Activated CD8-positive, alpha-beta memory T cell treated with anti-CD3 and anti-CD28 coated beads for 36 hours (primary cell): ENCODE measurements around the gene TIPRL. TPM values are rescaled to one million over a fixed set of nuclear protein-coding genes. Genes with fewer than 3 reads are reported as not detected.

Source experiments
- CTCF ChIA-PET: fragments of 350-600 bp; sonication (Branson Sonifier 250); formaldehyde crosslinking; loops from one replicate; lab custom pipeline; 2021; ENCODE audit warnings: antibody characterized with exemption; lab: Charles Lee
- POLR2A ChIA-PET: fragments of 350-600 bp; sonication (Branson Sonifier 250); formaldehyde crosslinking; loops from one replicate; lab custom pipeline; 2021; ENCODE audit warnings: antibody characterized with exemption; lab: Charles Lee
- total RNA-seq, 2 experiments: library from RNA; stranded (reverse); gene quantifications; one replicate each; pipeline ENCODE4 v1.2.3, GENCODE V29; 2021

TIPRL gene
- total RNA-seq = 10 to 100 TPM; 40.4 to 43.4 TPM

- CTCF ChIA-PET = interaction anchor here (0.7 kb wide), 1 partner anchor 164 kb away, joined by 3 read pairs; no protein-coding TSS in a partner anchor
- POLR2A ChIA-PET = interaction anchor here (0.8 kb wide), 1 partner anchor 47 kb away, joined by 4 read pairs; the partner anchor contains the start of gene SFT2D2
Measured at GRCh38 chr1:168178638-168179437, at the start of gene TIPRL. Gene TIPRL, plus strand, starts transcription at chr1:168178962. Its CDS starts 116 bp downstream, at chr1:168179078.

- CTCF ChIA-PET = no interaction called here
- POLR2A ChIA-PET = no interaction called here
Measured at GRCh38 chr1:168129933-168130332, 48.8 kb upstream of the TIPRL start.

GRCh38 chr1:168134132-168134531, 44.6 kb upstream of the TIPRL start:
- ChIA-PET POLR2A (no interaction called here), CTCF (interaction anchor here (1.7 kb wide), 1 partner anchor 9 kb away, joined by 4 read pairs; no protein-coding TSS in a partner anchor)

GRCh38 chr1:168134642-168135041, 44.1 kb upstream of the TIPRL start:
- CTCF ChIA-PET = interaction anchor here (1.5 to 1.7 kb wide), 2 partner anchors 10 to 11 kb away, joined by 4 to 5 read pairs; no protein-coding TSS in a partner anchor

GRCh38 chr1:168135116-168135920, 43.4 kb upstream of the TIPRL start:
- ChIA-PET CTCF (interaction anchor here (1.5 to 1.7 kb wide), 2 partner anchors 10 kb away, joined by 4 to 5 read pairs; no protein-coding TSS in a partner anchor), POLR2A (no interaction called here)

More at GRCh38 chr1:168134642-168135041, 44.1 kb upstream of the TIPRL start:
- POLR2A ChIA-PET = no interaction called here

GRCh38 chr1:168135921-168136708, 42.6 kb upstream of the TIPRL start:
- POLR2A ChIA-PET = no interaction called here
- CTCF ChIA-PET = interaction anchor here (1.5 to 1.7 kb wide), 2 partner anchors 9 to 11 kb away, joined by 4 to 5 read pairs; no protein-coding TSS in a partner anchor

GRCh38 chr1:168136709-168137514, 41.9 kb upstream of the TIPRL start, which contains the start of gene GPR161:
Gene GPR161, minus strand, starts transcription at chr1:168136930. Its CDS starts 32,080 bp downstream, at chr1:168104850.
- ChIA-PET CTCF (no interaction called here), POLR2A (interaction anchor here (0.6 kb wide), 1 partner anchor 13 kb away, joined by 3 read pairs; no protein-coding TSS in a partner anchor)

GRCh38 chr1:168137515-168137821, 41.3 kb upstream of the TIPRL start:
- CTCF ChIA-PET = interaction anchor here (1.1 kb wide), 1 partner anchor 52 kb away, joined by 3 read pairs; no protein-coding TSS in a partner anchor

GRCh38 chr1:168138134-168138533, 40.6 kb upstream of the TIPRL start:
- ChIA-PET CTCF (interaction anchor here (1.1 kb wide), 1 partner anchor 53 kb away, joined by 3 read pairs; no protein-coding TSS in a partner anchor), POLR2A (no interaction called here)

More at GRCh38 chr1:168137515-168137821, 41.3 kb upstream of the TIPRL start:
- POLR2A ChIA-PET = interaction anchor here (0.6 kb wide), 1 partner anchor 13 kb away, joined by 3 read pairs; no protein-coding TSS in a partner anchor

- POLR2A ChIA-PET = no interaction called here
- CTCF ChIA-PET = no interaction called here
Measured at GRCh38 chr1:168139070-168139469, 39.7 kb upstream of the TIPRL start.

- POLR2A ChIA-PET = no interaction called here
Measured at GRCh38 chr1:168141871-168142385, 36.8 kb upstream of the TIPRL start.

GRCh38 chr1:168145184-168146159, 33.3 kb upstream of the TIPRL start:
- CTCF ChIA-PET = interaction anchor here (0.7 to 1.3 kb wide), 4 partner anchors 10 to 95 kb away, joined by 3 to 5 read pairs (median 3); no protein-coding TSS in a partner anchor
- POLR2A ChIA-PET = no interaction called here

More at GRCh38 chr1:168141871-168142385, 36.8 kb upstream of the TIPRL start:
- CTCF ChIA-PET = no interaction called here

GRCh38 chr1:168146160-168146539, 32.6 kb upstream of the TIPRL start:
- ChIA-PET POLR2A (no interaction called here), CTCF (interaction anchor here (0.7 to 1.3 kb wide), 4 partner anchors 11 to 95 kb away, joined by 3 to 5 read pairs (median 3); no protein-coding TSS in a partner anchor)

- ChIA-PET CTCF (interaction anchor here (0.6 to 1.2 kb wide), 3 partner anchors 62 to 547 kb away, joined by 3 read pairs; no protein-coding TSS in a partner anchor), POLR2A (no interaction called here)
Measured at GRCh38 chr1:168146626-168147025, 32.1 kb upstream of the TIPRL start.

- CTCF ChIA-PET = no interaction called here
Measured at GRCh38 chr1:168148916-168149315, 29.8 kb upstream of the TIPRL start.

GRCh38 chr1:168150283-168150682, 28.5 kb upstream of the TIPRL start:
- POLR2A ChIA-PET = interaction anchor here (0.6 kb wide), 1 partner anchor 13 kb away, joined by 3 read pairs; no protein-coding TSS in a partner anchor

More at GRCh38 chr1:168148916-168149315, 29.8 kb upstream of the TIPRL start:
- POLR2A ChIA-PET = no interaction called here

More at GRCh38 chr1:168150283-168150682, 28.5 kb upstream of the TIPRL start:
- CTCF ChIA-PET = interaction anchor here (0.5 to 0.6 kb wide), 2 partner anchors 39 to 71 kb away, joined by 3 read pairs; no protein-coding TSS in a partner anchor
